MG63 (cell line): ENCODE measurements around the gene ZBTB5. TPM values are rescaled to one million over a fixed set of nuclear protein-coding genes. Genes with fewer than 3 reads are reported as not detected.
A peak's percentile ranks its signal among the peaks of the same experiment; 100 is the strongest.

Source experiments
- DNase-seq: peaks from one replicate; pipeline ENCODE4 v3.0.0-alpha.2; 2020
- H3K27me3 ChIP-seq: fragments of 250-450 bp; sonication (Bioruptor Pico); 2 replicates; pipeline ENCODE4 v1.5.1; 2020; ENCODE audit warnings: mild to moderate bottlenecking, moderate library complexity
- H3K36me3 ChIP-seq: fragments of 250-450 bp; sonication (Bioruptor Pico); 2 replicates; pipeline ENCODE4 v1.5.1; 2020; ENCODE audit warnings: mild to moderate bottlenecking, moderate library complexity
- H3K4me3 ChIP-seq: fragments of 250-450 bp; sonication (Bioruptor Pico); 2 replicates; pipeline ENCODE4 v1.5.1; 2020; ENCODE audit warnings: mild to moderate bottlenecking, moderate library complexity
- H3K9me3 ChIP-seq: fragments of 250-450 bp; sonication (Bioruptor Pico); 2 replicates; pipeline ENCODE4 v1.5.1; 2020; ENCODE audit warnings: mild to moderate bottlenecking, moderate library complexity
- total RNA-seq: library from RNA; depleted of rRNA; stranded (reverse); fragments of >200 nt; shearing (Covaris generic); gene quantifications from 2 replicates; pipeline ENCODE4 v1.2.3, GENCODE V29; 2014; ENCODE audit warnings: low replicate concordance

The ZBTB5 gene
- total RNA-seq, 1 experiment from 2014 or later = 9.1 TPM

- no peaks in the 10 kb centered on the region for H3K9me3 ChIP-seq
- H3K36me3 ChIP-seq = no peaks in the 10 kb centered on the region
- DNase-seq = peak; percentile 70
- H3K27me3 ChIP-seq = no peaks in the 10 kb centered on the region
- H3K4me3 ChIP-seq = peak overlapping the region; percentile 86
These were observed 613 bp downstream of the ZBTB5 start for GRCh38 chr9:37464426-37465248.

- no peak for DNase-seq
- Histone ChIP-seq H3K27me3 (no peaks in the 10 kb centered on the region), H3K9me3 (no peaks in the 10 kb centered on the region), H3K4me3 (peak overlapping the region; percentile 86), H3K36me3 (no peaks in the 10 kb centered on the region)
These were observed 1.2 kb downstream of the ZBTB5 start for GRCh38 chr9:37464006-37464405.

GRCh38 chr9:37456817-37457216 lies 8.4 kb downstream of the ZBTB5 start:
- no peak overlapping the region for H3K4me3 ChIP-seq
- peaks cover 2% of the 10 kb centered on the region for H3K36me3 ChIP-seq
- H3K9me3 ChIP-seq = no peaks in the 10 kb centered on the region
- no peak for DNase-seq
- H3K27me3 ChIP-seq = no peaks in the 10 kb centered on the region

GRCh38 chr9:37455884-37456647 lies 9.2 kb downstream of the ZBTB5 start:
- no peaks in the 10 kb centered on the region for H3K27me3 ChIP-seq
- no peak for DNase-seq
- H3K4me3 ChIP-seq = no peak overlapping the region
- H3K36me3 ChIP-seq = peaks cover 2% of the 10 kb centered on the region
- no peaks in the 10 kb centered on the region for H3K9me3 ChIP-seq

- H3K27me3 ChIP-seq = no peaks in the 10 kb centered on the region
- no peak for DNase-seq
- H3K4me3 ChIP-seq = no peak overlapping the region
- H3K36me3 ChIP-seq = peaks cover 2% of the 10 kb centered on the region
- H3K9me3 ChIP-seq = no peaks in the 10 kb centered on the region
These were observed 11.0 kb downstream of the ZBTB5 start for GRCh38 chr9:37454238-37454637.

- Histone ChIP-seq H3K9me3 (no peaks in the 10 kb centered on the region), H3K27me3 (no peaks in the 10 kb centered on the region)
These were observed 11.4 kb downstream of the ZBTB5 start for GRCh38 chr9:37453827-37454226.

GRCh38 chr9:37452611-37453010 lies 12.6 kb downstream of the ZBTB5 start:
- no peak overlapping the region for H3K4me3 ChIP-seq
- H3K36me3 ChIP-seq = no peaks in the 10 kb centered on the region; the same call in none of the 2 replicates
- H3K27me3 ChIP-seq = no peaks in the 10 kb centered on the region
- H3K9me3 ChIP-seq = no peaks in the 10 kb centered on the region
- no peak for DNase-seq

More at GRCh38 chr9:37453827-37454226, 11.4 kb downstream of the ZBTB5 start:
- DNase-seq = no peak
- Histone ChIP-seq H3K4me3 (no peak overlapping the region), H3K36me3 (peaks cover 2% of the 10 kb centered on the region)

GRCh38 chr9:37451628-37452027 lies 13.6 kb downstream of the ZBTB5 start:
- Histone ChIP-seq H3K9me3 (no peaks in the 10 kb centered on the region), H3K4me3 (no peak overlapping the region), H3K27me3 (no peaks in the 10 kb centered on the region), H3K36me3 (no peaks in the 10 kb centered on the region; the same call in 1 of the 2 replicates)
- no peak for DNase-seq

GRCh38 chr9:37449862-37450632 lies 15.2 kb downstream of the ZBTB5 start:
- Histone ChIP-seq H3K36me3 (no peaks in the 10 kb centered on the region; the same call in 1 of the 2 replicates), H3K27me3 (no peaks in the 10 kb centered on the region), H3K4me3 (no peak overlapping the region), H3K9me3 (no peaks in the 10 kb centered on the region)
- no peak for DNase-seq

GRCh38 chr9:37447111-37447510 lies 18.1 kb downstream of the ZBTB5 start:
- peaks cover 2% of the 10 kb centered on the region; the same call in 1 of the 2 replicates for H3K36me3 ChIP-seq
- H3K9me3 ChIP-seq = no peaks in the 10 kb centered on the region
- H3K4me3 ChIP-seq = no peak overlapping the region
- no peaks in the 10 kb centered on the region for H3K27me3 ChIP-seq
- DNase-seq = no peak

GRCh38 chr9:37446401-37446800 lies 18.8 kb downstream of the ZBTB5 start:
- no peak overlapping the region for H3K4me3 ChIP-seq
- DNase-seq = no peak
- no peaks in the 10 kb centered on the region for H3K27me3 ChIP-seq
- H3K36me3 ChIP-seq = peaks cover 4% of the 10 kb centered on the region; the same call in 1 of the 2 replicates
- H3K9me3 ChIP-seq = no peaks in the 10 kb centered on the region

GRCh38 chr9:37445832-37446231 lies 19.4 kb downstream of the ZBTB5 start:
- Histone ChIP-seq H3K27me3 (no peaks in the 10 kb centered on the region), H3K9me3 (no peaks in the 10 kb centered on the region), H3K4me3 (no peak overlapping the region), H3K36me3 (peaks cover 5% of the 10 kb centered on the region; the same call in 1 of the 2 replicates)
- DNase-seq = no peak

GRCh38 chr9:37444890-37445289 lies 20.4 kb downstream of the ZBTB5 start:
- Histone ChIP-seq H3K36me3 (peaks cover 6% of the 10 kb centered on the region), H3K4me3 (no peak overlapping the region), H3K27me3 (no peaks in the 10 kb centered on the region), H3K9me3 (no peaks in the 10 kb centered on the region)
- DNase-seq = no peak

GRCh38 chr9:37443566-37443965 lies 21.7 kb downstream of the ZBTB5 start:
- no peak for DNase-seq
- Histone ChIP-seq H3K4me3 (no peak overlapping the region), H3K36me3 (peaks cover 17% of the 10 kb centered on the region), H3K9me3 (no peaks in the 10 kb centered on the region), H3K27me3 (no peaks in the 10 kb centered on the region)

GRCh38 chr9:37442556-37442955 lies 22.7 kb downstream of the ZBTB5 start:
- H3K36me3 ChIP-seq = peaks cover 25% of the 10 kb centered on the region
- no peak for DNase-seq
- no peaks in the 10 kb centered on the region for H3K27me3 ChIP-seq

GRCh38 chr9:37441776-37442370 lies 23.4 kb downstream of the ZBTB5 start:
- no peak overlapping the region for H3K4me3 ChIP-seq
- H3K27me3 ChIP-seq = no peaks in the 10 kb centered on the region
- peaks cover 30% of the 10 kb centered on the region for H3K36me3 ChIP-seq
- H3K9me3 ChIP-seq = no peaks in the 10 kb centered on the region
- no peak for DNase-seq

More at GRCh38 chr9:37442556-37442955, 22.7 kb downstream of the ZBTB5 start:
- H3K4me3 ChIP-seq = no peak overlapping the region
- no peaks in the 10 kb centered on the region for H3K9me3 ChIP-seq
